HG03095 (cell line): ENCODE results near the gene INF2.
A peak's percentile ranks its signal among the peaks of the same experiment; 100 is the strongest.

Experiments used
- ATAC-seq: cut with Tn5 transposase; IDR thresholded peaks from one replicate; pipeline ENCODE4 v1.9.1; 2021; ENCODE audit warnings: moderate library complexity; ENCODE audit not compliant: unreplicated experiment

Gene INF2

DNA sequence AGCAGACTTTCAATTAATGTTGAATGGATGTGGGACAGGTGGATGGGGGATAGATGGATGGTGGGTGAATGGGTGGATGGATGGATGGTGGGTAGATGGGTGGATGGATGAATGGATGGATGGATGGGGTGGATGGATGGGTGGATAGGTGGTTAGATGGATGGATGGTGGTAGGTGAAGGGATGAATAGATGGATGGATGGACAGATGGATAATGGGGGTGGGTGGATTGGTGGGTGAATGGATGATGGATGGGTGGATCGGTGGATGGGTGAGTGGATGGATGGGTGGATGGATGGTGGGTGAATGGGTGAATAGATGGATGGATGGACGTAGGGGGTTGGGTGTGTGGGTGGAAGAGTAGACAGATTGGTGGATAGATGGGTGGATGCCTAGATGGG, 14.0 kb upstream of the INF2 start:
- no peak for ATAC-seq

DNA sequence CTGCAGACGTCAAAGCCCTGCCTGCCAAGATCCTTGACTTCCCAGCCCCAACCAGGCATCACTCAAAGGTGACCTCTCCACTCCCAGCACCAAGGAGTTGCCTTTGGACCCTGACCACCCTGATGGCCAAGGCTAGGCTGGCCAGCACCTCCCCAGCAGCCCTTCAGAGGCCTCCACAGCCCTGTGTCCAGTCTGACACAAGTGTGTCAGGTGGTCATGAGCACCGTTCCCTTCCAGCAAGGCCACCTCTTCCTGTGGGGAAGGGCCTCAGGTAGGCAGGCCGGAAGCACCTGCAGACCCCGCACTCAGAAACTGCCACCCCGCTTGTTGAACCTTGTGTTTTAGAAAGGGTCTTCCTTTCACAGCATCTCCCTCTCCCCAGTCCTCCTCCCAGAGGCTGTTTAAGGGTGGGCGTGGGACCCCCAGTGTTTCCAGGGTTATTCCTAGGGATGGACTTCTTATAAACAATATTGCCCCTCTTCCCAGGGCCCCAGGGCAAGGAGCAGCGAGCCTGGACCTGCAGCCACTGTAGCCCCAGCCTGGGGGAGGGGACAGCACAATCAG, 13.2 kb upstream of the INF2 start:
- no peak for ATAC-seq

DNA sequence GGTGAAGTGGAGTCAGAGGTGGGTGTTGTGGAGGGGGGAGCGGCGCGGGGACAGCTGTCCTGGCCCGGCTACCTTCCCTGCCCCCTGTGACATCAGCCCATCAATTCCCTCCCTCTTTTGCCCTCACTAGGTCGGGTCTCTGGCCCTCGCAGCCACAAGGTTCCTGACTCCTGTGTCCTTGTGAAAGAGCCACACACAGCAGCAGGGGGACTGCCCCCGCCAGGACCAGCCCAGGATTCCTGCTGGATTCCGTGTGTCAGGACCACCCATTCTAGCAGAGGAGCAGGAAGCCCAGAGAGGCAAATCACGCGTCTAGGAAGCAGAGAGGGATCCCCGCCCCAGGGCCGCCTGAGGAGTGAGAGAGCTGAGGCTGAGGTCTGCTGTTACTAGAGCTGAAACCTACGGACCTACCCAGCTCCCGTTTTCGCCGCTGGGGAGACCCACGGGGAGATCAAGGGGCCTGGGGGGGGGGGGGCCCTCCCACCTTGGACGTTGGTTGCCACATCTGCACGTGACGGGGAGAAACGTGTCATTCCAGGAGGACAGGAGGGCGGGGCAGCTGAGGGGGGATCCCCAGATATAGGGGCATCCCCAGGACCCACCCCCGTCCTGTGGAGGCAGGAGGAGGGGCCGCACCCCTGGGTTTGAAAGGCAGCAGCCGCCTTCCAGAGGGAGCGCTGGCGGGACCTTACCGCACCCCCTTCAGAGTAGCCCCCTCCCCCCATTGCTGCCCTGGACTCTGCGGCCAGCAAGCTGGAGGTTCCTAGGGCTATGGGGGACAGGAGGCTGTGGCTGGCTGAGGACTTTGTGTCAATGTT, 12.5 kb upstream of the INF2 start:
- peak; percentile 27 for ATAC-seq

DNA sequence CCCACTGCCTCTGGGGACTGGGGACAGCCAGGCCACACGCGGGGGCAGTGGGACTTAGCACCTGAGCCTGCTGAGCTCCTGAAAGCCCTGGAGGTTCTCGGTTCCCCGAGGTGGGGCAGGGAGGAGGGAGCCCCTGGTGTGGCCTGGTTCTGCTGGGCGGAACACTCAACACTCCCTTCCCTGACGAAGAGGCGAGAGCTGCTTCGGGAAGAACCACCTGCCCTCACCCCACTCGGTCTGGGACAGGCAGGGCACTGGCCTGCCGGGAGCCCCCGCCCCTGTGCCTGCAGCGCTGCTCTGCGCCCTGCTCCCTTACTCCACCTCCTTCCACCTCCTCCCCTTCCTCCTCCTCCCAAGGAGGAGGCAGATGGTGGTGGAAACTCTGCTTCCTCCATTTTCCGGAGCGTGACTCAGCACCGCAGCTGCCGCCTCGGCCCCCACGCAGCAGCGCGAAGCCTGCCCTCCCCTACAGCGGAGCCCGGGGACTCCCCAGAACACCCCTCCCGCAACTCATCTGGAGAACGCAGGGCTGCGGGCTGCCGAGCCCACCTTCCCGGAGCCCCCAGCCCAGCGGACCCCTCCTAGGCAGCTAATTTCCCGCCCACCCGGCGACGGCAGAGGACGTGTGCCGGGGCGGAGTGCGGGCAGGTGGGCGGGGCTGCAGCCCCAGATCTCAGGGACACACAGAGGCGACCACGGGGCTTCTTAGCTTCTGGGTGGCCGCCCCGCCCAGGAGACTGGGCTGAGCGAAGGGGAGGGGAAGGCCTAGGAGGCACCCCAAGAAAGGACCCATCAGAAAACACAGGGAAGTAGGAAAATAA, 11.7 kb upstream of the INF2 start:
- ATAC-seq = peak; percentile 36

DNA sequence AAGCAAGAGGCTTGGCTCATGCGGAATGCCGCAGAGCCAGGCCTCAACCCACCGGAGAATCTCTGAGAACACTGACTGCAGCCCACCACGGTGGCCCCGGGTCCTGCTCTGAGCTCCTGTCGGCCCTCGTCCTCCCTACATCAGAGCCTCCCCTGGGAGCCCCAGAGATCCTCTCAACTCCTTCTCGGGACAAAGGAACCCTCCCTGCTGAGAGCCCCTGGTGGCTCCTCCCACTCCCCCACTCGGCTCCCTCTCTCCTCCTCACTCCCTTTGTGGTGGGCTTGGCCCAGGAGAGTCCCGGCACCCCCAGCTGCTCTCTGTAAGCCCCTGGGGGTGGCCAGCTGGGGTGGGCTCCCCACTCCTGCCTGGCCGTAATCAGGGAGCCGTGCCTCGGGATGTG, 11.1 kb upstream of the INF2 start:
- no peak for ATAC-seq

DNA sequence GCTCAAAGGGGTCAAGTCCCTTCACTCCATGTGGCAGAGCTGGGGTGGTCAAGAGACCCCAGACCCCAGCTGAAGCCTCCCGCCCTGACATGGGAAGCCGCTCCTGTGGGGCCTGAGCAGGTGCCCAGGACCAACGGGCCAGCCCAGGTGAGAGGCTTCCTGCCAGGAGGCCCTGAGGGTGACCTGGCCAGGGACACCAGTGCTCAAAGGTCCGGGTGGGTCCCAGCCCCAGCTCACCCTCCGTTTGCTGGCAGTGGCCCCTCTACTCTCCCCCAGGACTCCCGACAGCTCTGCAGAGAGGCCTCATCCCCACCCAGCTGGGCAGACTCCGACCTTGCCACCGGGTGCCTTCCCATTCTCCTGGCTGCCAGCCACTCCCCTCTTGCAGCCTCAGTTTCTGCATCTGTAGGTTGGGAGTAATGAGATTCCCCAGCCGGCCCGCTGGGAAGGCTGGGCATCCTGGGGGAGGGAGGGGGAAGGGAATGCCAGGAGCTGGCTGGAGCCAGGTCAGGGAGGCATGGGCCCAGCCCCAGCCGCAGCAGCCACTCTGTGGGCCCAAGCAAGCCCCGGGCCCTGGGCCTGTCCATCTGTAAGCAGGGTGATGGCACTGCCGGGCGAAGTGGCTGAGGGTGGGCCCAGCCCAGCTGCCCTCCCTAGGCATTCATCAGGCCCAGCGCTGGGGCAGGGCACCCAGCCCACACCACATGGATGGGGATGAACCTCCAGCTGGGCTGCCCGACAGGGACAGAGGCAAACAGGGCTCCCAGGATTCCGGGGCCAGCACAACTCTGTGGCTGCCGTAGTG, 10.3 kb upstream of the INF2 start:
- no peak for ATAC-seq

DNA sequence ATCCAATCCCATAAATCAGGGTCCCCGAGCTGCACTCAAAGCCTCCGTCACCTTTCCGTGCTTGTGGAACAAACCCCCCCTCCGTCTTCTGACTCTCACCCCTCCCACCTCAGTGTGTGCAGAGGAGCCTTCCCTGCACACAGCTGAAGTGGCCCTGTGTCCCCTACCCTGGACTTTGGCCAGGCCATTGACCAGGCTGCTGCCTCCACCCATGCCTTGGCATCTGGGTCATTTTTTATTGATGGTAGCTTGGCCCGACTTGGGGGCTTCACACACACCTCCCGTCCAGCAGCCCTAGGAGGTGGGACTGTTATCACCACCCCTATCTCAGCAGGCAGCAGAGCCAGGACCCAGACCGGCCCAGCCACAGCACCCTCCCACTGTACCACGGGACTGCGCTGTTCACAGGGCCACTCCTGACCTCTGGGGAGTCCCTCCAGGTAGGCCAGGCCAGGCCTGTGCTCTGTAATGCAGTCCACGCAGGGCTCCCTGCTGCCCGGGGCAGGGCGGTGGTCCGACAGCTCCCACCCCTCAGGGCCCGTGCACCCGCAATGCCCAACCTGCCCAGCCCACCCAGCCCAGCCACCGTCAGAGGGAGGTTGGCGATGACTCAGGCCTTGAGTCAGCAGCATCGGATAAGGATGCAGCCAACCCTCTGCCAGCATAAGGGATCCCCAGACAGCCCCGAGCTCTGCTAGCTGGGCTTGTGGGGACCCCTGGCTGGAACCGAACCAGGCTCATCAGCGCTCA, 9.2 kb upstream of the INF2 start:
- ATAC-seq = no peak

DNA sequence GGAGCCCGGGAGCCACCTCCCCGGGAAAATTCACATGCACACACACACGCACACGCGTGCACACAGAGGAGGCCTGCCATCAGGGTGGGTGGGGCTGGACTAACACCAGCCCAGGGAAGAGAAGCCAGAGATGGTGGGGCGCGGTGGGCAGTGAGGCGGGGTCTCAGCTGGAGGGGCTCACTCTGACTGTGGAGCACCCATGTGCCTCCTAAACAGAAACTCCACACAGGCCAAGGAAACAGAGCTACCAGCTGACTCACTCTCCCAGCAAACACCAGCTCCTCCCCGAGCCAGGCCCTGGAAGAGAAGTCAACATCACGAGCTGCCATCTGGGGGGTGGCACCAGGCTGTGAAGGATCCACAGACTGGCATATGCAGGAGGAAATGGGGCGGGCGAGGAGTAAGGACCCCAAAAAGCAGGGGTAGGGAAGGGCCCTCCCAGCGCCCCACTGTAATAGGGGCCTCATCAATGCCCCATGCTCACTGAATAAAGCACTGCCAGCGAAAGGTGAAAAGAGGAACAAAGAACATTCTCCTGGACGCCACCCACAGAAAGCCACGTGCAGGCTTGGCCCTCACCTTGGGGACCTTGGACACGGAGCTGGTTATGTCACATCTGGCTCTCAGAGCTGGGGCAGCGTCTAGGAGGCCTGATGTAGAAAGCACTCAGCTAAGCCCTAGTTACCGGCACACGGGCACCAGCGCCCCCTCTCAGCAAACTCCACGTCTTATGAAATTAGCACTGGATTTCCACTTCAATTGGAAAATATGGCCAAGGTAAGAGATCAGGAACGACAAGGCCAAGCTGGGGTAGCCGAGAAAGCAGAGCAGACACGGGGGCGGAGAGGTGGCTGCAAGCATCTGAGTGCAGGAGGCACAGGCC, 8.4 kb upstream of the INF2 start:
- ATAC-seq = peak; percentile 41

DNA sequence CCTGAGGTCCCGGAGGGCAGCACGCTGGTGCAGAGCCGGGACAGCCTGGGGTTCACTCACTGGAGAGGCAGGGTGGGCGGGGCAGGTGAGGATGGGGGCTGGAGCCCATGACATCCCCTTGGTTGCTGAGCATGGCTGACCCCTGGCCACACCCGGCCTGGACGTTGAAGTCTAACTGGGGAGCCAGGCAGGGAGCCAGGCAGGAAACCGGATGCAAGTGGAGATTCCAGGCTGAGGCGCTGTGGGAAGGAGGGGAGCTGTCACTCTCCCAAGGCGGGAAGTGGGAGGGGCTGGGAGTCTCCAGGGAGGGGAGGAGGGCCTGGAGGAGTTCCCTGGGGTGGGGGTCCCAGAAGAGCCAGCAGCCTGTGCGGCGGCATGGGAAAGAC, 7.7 kb upstream of the INF2 start:
- no peak for ATAC-seq

DNA sequence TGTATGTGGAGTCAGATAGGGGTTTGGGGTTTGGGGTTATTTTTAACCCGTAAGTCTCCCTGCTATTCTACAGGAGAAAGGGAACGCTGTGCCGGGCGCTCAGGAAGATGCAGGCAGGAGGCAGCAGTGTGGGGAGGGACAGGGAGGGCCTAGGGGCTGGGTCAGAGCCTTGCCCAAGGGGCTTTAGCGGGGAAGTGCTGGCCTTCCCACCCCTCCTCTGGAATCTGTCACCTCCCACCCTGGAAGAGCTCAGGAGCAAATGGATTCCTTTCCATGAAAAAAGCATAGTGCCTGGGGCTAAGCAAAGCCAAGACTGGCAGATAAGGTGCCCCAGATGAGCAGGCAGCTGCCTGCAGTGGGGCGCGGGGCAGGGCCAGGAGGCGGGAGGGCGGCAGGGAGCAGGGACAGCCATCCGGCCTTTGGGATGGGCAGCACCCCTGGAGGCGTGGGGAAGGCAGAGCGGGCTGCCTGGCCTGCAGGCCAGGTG, 7.3 kb upstream of the INF2 start:
- ATAC-seq = no peak

DNA sequence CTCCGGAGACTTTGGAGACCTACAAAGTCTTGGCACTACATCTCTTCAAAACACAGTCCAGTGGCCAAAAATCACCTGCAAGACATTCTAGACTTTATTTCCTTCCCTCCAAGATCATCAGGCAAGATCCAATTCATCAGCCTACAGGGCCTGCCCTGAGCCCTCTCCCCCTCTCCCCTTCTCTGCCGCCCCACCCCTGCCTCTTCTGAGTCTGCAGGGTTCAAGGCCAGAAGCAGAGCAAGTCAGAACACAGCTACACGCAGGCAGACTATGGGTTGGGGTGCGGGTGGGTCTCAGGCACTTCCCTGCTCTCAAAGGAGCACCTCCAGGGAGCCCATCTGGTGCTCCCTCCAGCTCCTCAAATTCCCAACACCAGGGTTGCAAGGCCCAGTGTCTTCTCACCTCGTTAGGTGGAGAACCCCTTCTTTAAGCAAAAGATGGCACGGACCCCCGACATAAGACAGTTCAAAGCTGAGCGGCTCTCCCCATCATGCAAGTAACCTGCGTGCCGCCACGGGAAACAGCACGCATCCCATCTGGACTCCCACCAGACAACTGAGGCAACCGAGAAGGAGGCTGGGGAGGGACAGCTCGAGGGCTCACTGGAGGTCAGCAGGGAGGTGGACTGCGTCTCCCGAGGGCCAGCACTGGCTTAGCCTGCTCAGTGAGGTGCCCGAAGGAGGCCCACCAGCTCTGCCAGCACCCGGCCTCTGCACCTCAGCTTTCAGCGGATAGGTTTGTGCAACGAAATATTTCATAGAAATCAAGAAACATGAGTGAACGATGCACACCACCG, 5.6 kb upstream of the INF2 start:
- ATAC-seq = no peak

DNA sequence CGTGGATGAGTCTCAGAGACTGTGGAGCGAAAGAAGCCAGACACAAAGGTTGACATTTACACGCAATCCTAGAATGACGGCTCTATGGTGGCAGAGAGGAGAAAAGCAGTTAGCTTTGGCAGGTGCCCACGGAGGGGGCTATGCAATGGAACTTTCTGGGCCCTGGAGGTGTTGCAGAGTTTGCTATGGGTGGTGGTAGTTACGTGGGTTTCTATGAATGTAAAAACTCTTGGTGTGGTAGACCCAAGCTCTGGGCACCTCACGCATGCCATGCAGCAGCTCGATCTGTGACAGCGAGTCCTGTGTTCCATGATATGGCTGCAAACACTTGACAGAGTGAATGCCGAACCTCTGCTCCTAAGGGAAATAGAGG, 5.0 kb upstream of the INF2 start:
- no peak for ATAC-seq

DNA sequence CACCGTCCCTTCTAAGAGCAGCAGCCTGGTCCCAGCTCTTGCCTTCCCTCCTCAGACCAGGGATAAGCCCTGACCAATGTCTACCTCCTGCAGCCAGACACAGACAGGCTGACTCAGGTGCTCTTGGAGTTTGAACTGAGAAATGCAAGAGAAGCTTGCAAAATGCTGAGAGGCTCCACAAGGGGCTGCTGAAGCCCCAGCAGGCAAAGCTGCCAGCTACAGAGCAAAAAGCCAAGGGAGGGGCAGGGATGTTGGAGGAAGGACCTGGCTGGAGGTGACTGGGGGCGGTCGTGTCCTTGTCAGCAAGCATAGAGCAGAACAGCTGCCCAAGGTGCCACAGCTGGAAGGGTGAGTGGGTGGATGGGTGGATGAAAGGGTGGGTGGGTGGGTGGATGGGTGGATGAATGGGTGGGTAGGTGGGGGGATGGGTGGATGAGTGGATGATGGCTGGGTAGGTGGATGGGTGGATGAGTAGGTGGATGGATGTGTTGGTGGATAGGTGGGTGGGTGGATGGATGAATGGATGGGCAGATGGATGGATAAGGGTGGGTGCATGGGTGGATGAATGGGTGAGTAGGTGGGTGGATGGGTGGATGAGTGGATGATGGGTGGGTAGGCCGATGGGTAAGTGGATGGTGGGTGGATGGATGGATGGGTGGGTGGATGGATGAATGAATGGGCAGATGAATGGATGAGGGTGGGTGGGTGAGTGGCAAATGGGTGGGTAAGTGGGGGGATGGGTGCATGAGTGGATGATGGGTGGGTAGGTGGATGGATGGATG, 4.0 kb upstream of the INF2 start:
- ATAC-seq = no peak

DNA sequence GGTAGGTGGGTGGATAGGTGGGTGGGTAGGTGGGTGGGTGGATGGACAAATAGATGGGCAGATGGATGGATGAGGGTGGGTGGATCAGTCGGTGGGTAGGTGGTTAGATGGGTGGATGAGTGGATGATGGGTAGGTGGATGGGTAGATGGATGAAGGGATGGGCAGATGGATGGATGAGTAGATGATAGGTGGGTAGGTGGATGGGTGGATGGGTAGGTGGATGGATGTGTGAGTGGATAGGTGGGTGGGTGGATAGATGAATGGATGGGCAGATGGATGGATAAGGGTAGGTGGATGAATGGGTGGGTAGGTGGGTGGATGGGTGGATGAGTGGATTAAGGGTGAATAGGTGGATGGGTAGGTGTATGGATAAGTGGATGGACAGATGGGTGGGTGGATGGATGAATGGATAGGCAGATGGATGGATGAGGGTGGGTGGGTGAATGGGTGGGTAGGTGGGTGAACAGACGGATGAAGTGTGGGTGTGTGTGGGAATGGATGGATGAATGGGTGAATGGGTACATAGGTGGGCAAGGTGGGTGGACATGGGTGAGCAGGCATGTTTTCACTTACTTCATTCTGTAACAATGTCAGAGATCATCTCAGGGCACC, 3.3 kb upstream of the INF2 start:
- no peak for ATAC-seq

DNA sequence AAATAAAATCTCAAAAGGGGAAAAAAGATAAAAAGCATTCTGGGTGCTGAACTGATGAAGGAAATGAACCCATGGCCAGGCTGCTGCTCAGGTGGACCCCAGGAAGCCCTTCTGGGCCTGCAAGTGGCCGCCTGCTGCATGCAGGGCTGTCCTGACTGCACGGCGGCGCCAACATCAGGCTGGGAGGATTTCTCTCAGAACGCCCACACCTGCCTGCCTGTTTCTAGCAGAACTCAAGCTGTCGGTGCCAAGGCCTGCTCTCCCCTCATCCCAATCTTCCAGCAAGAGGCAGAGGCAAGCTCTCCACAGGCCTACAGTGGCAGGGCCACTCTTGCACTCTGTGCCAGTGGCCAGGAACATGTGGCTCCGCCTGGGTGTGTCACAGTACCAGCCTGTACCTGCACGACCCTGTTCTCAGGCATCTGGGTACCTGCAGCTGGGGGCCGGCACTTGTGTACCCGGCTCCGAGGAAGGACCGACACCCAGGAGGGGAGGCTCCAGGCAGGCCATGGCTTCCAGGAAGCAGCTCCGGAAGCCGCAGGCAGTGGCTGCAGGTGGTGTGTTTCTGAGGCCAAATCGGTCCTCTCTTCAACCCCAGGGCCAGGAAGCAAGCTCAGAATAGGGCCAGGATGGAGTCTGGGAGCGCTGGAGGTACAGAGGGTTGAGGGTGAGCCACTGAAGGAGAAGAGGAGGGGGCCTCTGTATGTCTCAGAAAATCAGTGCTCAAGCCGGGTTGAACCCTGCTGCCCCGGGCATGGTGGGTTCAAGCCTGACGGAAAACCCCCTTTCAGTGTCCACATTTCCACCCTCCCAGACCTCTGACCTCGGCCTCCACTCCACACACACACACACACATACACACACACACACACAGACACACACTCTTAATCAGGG, 2.5 kb upstream of the INF2 start:
- no peak for ATAC-seq
